Activated CD8-positive, alpha-beta T cell treated with anti-CD3 and anti-CD28 coated beads, Interleukin-2, amount 10 ng/mL, durations not matched to agents 7 days and 5 days (primary cell): ENCODE data around the gene ZMYND15. TPM values are rescaled to one million over a fixed set of nuclear protein-coding genes. Genes with fewer than 3 reads are reported as not detected.
A peak's percentile ranks its signal among the peaks of the same experiment; 100 is the strongest.

Experiments
- ATAC-seq: fragments of 150-1000 bp; cut with Tn5 transposase; one replicate; pipeline ENCODE4 v1.10.0; 2021; ENCODE audit warnings: moderate library complexity
- CTCF ChIA-PET: fragments of 350-600 bp; sonication (Branson Sonifier 250); formaldehyde crosslinking; loops from one replicate; lab custom pipeline; 2021; ENCODE audit warnings: antibody characterized with exemption; lab: Charles Lee
- POLR2A ChIA-PET: fragments of 350-600 bp; sonication (Branson Sonifier 250); formaldehyde crosslinking; loops from one replicate; lab custom pipeline; 2021; ENCODE audit warnings: antibody characterized with exemption; lab: Charles Lee
- DNase-seq: peaks from one replicate; pipeline ENCODE4 v3.0.0-alpha.2; 2020
- H3K27ac Mint-ChIP-seq: one replicate; pipeline ENCODE4 v1.8.0; 2021; ENCODE audit warnings: mild to moderate bottlenecking, mixed read lengths
- H3K27me3 Mint-ChIP-seq: one replicate; pipeline ENCODE4 v1.8.0; 2021; ENCODE audit warnings: low read depth, mixed read lengths
- H3K36me3 Mint-ChIP-seq: one replicate; pipeline ENCODE4 v1.8.0; 2021; ENCODE audit warnings: low read depth, mixed read lengths
- H3K4me1 Mint-ChIP-seq: one replicate; pipeline ENCODE4 v1.8.0; 2021; ENCODE audit warnings: low read depth, mixed read lengths
- H3K4me3 Mint-ChIP-seq: one replicate; pipeline ENCODE4 v1.8.0; 2021; ENCODE audit warnings: mild to moderate bottlenecking, mixed read lengths
- H3K9me3 Mint-ChIP-seq: one replicate; pipeline ENCODE4 v1.8.0; 2022; ENCODE audit warnings: mixed read lengths; ENCODE audit not compliant: insufficient read depth
- total RNA-seq, 2 experiments: library from RNA; stranded (reverse); gene quantifications; one replicate each; pipeline ENCODE4 v1.2.3, GENCODE V29; 2021

The ZMYND15 gene
- total RNA-seq, 2 experiments from 2014 or later: not detected

GRCh38 chr17:4788807-4789700 is 49.4 kb downstream of the ZMYND15 start, which contains the start of gene GLTPD2:
Gene GLTPD2 (plus strand): TSS chr17:4788964. CDS start chr17:4789012, 48 bp downstream.
- Mint-ChIP-seq H3K9me3 (no peaks in the 10 kb centered on the region), H3K36me3 (no peaks in the 10 kb centered on the region), H3K27me3 (peaks cover 47% of the 10 kb centered on the region), H3K4me3 (peak within 1 kb of the TSS; percentile 80), H3K27ac (peak within 1 kb of the TSS; percentile 81), H3K4me1 (peaks cover 29% of the 10 kb centered on the region)
- ChIA-PET CTCF (interaction anchor here (0.6 to 3.3 kb wide), 28 partner anchors 10 to 115 kb away, joined by 3 to 37 read pairs (median 5); partner anchors contain the start of genes ARRB2, C17orf107, CHRNE and MED11), POLR2A (interaction anchor here (0.7 to 2.8 kb wide), 7 partner anchors 17 to 86 kb away, joined by 3 to 12 read pairs (median 4); partner anchors contain the start of genes MED11, PLD2 and TM4SF5)
- no peak for DNase-seq
- no peak for ATAC-seq

- Mint-ChIP-seq H3K4me1 (peaks cover 29% of the 10 kb centered on the region), H3K4me3 (peak overlapping the region; percentile 80), H3K27ac (peak overlapping the region; percentile 81), H3K9me3 (no peaks in the 10 kb centered on the region), H3K36me3 (no peaks in the 10 kb centered on the region), H3K27me3 (peaks cover 43% of the 10 kb centered on the region)
- DNase-seq (no peak), ATAC-seq (no peak)
- POLR2A ChIA-PET: interaction anchor here (0.5 to 2.8 kb wide), 9 partner anchors 10 to 129 kb away, joined by 3 to 12 read pairs (median 4); partner anchors contain the start of genes MED11, PLD2 and TM4SF5
- CTCF ChIA-PET: interaction anchor here (0.6 to 3.3 kb wide), 30 partner anchors 9 to 274 kb away, joined by 3 to 37 read pairs (median 4); partner anchors contain the start of genes ARRB2, C17orf107, CHRNE and MED11
Measured at GRCh38 chr17:4789701-4789950, 50.0 kb downstream of the ZMYND15 start.

- peak; percentile 95 for ATAC-seq
- POLR2A ChIA-PET: interaction anchor here (0.5 to 2.8 kb wide), 12 partner anchors 11 to 130 kb away, joined by 3 to 12 read pairs (median 4); partner anchors contain the start of genes MED11, PLD2 and TM4SF5
- peaks cover 28% of the 10 kb centered on the region for H3K4me1 Mint-ChIP-seq
- DNase-seq: peak; percentile 85
- peaks cover 39% of the 10 kb centered on the region for H3K27me3 Mint-ChIP-seq
- H3K9me3 Mint-ChIP-seq: no peaks in the 10 kb centered on the region
- no peaks in the 10 kb centered on the region for H3K36me3 Mint-ChIP-seq
- CTCF ChIA-PET: interaction anchor here (0.6 to 3.3 kb wide), 41 partner anchors 9 to 273 kb away, joined by 3 to 37 read pairs (median 4); partner anchors contain the start of genes ARRB2, C17orf107, CHRNE and MED11
- H3K27ac Mint-ChIP-seq: peak overlapping the region; percentile 93
- peak overlapping the region; percentile 80 for H3K4me3 Mint-ChIP-seq
Measured at GRCh38 chr17:4789951-4790704, 50.5 kb downstream of the ZMYND15 start.

GRCh38 chr17:4790705-4791088 is 51.1 kb downstream of the ZMYND15 start:
- H3K27ac Mint-ChIP-seq: peak overlapping the region; percentile 93
- H3K27me3 Mint-ChIP-seq: peaks cover 34% of the 10 kb centered on the region
- ATAC-seq (no peak), DNase-seq (no peak)
- H3K9me3 Mint-ChIP-seq: no peaks in the 10 kb centered on the region
- H3K4me1 Mint-ChIP-seq: peaks cover 26% of the 10 kb centered on the region
- ChIA-PET CTCF (interaction anchor here (0.6 to 3.3 kb wide), 34 partner anchors 8 to 273 kb away, joined by 3 to 37 read pairs (median 4); partner anchors contain the start of genes ARRB2, C17orf107, CHRNE and MED11), POLR2A (interaction anchor here (0.8 to 2.8 kb wide), 7 partner anchors 11 to 102 kb away, joined by 3 to 12 read pairs (median 6); partner anchors contain the start of genes MED11, PLD2 and TM4SF5)
- peak overlapping the region; percentile 80 for H3K4me3 Mint-ChIP-seq
- no peaks in the 10 kb centered on the region for H3K36me3 Mint-ChIP-seq

GRCh38 chr17:4795168-4795567 is 55.5 kb downstream of the ZMYND15 start:
- peak overlapping the region; percentile 95 for H3K27ac Mint-ChIP-seq
- peaks cover 5% of the 10 kb centered on the region for H3K27me3 Mint-ChIP-seq
- H3K9me3 Mint-ChIP-seq: no peaks in the 10 kb centered on the region
- no peak for ATAC-seq
- ChIA-PET POLR2A (no interaction called here), CTCF (no interaction called here)
- H3K4me1 Mint-ChIP-seq: peaks cover 27% of the 10 kb centered on the region
- DNase-seq: no peak
- H3K36me3 Mint-ChIP-seq: peaks cover 19% of the 10 kb centered on the region
- peak overlapping the region; percentile 100 for H3K4me3 Mint-ChIP-seq

Other genes with a start within 250 kb of the ZMYND15 start
- gene SPNS2, start 241.0 kb upstream of the ZMYND15 start, total RNA-seq: 1 to 10 TPM; 4.0 to 4.2 TPM
- gene MYBBP1A, start 184.4 kb upstream of the ZMYND15 start, total RNA-seq: 10 to 100 TPM; 70.7 to 76.7 TPM
- not detected for gene GGT6, start 179.3 kb upstream of the ZMYND15 start, total RNA-seq
- not detected for gene SMTNL2, start 155.3 kb upstream of the ZMYND15 start, total RNA-seq
- gene ALOX15, start 98.2 kb upstream of the ZMYND15 start, total RNA-seq: not detected
- gene PELP1, start 35.7 kb upstream of the ZMYND15 start, total RNA-seq: 10 to 100 TPM; 69.2 to 76.1 TPM
- gene ARRB2, start 29.2 kb upstream of the ZMYND15 start, total RNA-seq: 100 to 1,000 TPM; 302 to 316 TPM
- 10 to 100 TPM; 23.0 to 27.2 TPM for gene MED11, start 8.4 kb upstream of the ZMYND15 start, total RNA-seq
- gene CXCL16, start 95 bp downstream of the ZMYND15 start, total RNA-seq: under 1 TPM; 0.50 to 0.89 TPM
- not detected for gene TM4SF5, start 32.1 kb downstream of the ZMYND15 start, total RNA-seq
- gene VMO1, start 46.5 kb downstream of the ZMYND15 start, total RNA-seq: not detected
- not detected for gene GLTPD2, start 49.1 kb downstream of the ZMYND15 start, total RNA-seq
- gene PSMB6, start 56.3 kb downstream of the ZMYND15 start, total RNA-seq: 100 to 1,000 TPM; 107 to 119 TPM
- 10 to 100 TPM; 11.6 to 20.0 TPM for gene PLD2, start 67.3 kb downstream of the ZMYND15 start, total RNA-seq
- 10 to 100 TPM; 68.1 to 73.2 TPM for gene MINK1, start 93.5 kb downstream of the ZMYND15 start, total RNA-seq
- 1 to 10 TPM in 1 of 2 experiments, under 1 TPM in 1; 0.97 to 1.1 TPM for gene C17orf107, start 159.7 kb downstream of the ZMYND15 start, total RNA-seq
- under 1 TPM; 0.26 to 0.45 TPM for gene CHRNE, start 163.3 kb downstream of the ZMYND15 start, total RNA-seq
- gene GP1BA, start 192.4 kb downstream of the ZMYND15 start, total RNA-seq: not detected
- gene SLC25A11, start 200.2 kb downstream of the ZMYND15 start, total RNA-seq: 10 to 100 TPM; 78.5 to 86.4 TPM
- 100 to 1,000 TPM; 239 to 245 TPM for gene RNF167, start 200.4 kb downstream of the ZMYND15 start, total RNA-seq
- gene PFN1, start 208.7 kb downstream of the ZMYND15 start, total RNA-seq: 1,000 to 10,000 TPM; 2,493 to 2,581 TPM
- gene ENO3, start 211.3 kb downstream of the ZMYND15 start, total RNA-seq: 10 to 100 TPM; 26.6 to 34.3 TPM
- gene SPAG7, start 228.0 kb downstream of the ZMYND15 start, total RNA-seq: 10 to 100 TPM; 52.3 to 53.6 TPM
- gene CAMTA2, start 247.8 kb downstream of the ZMYND15 start, total RNA-seq: 10 to 100 TPM; 51.3 to 55.5 TPM